ENCODE data around the gene MLNR.

MLNR gene

DNA sequence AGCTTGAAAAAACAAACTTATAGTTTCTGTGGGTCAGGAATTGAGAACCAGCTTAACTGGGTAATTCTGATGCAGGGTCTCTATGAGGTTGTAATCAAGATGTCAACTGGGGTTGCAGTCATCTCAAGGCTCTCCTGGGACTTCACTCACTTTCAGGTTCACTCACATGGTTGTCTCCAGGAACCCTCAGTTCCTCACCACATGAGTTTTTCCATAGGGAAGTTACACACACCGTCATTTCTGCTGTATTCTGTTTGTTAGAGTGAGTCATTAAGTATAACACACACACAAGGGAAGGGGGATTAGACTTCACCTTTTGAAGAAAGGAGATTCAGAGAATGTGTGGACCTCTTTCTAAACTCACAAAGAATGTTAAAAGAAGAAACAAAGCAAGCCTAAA lies 34.9 kb upstream of the MLNR start:
- TF ChIP-seq ESRRG (CRISPR knock-in tag; IDR thresholded peaks at IDR 0.05) (no peak), ARNTL (CRISPR knock-in tag; IDR thresholded peaks at IDR 0.05; ENCODE audit: borderline replicate concordance, low read depth) (no peak), ZNF8 (CRISPR knock-in tag; IDR thresholded peaks at IDR 0.05) (no peak), ZFP3 (CRISPR knock-in tag; IDR thresholded peaks at IDR 0.05) (no peak), RARB (CRISPR knock-in tag; IDR thresholded peaks at IDR 0.05) (no peak), SNAI2 (CRISPR knock-in tag; IDR thresholded peaks at IDR 0.05) (no peak), GLIS3 (CRISPR knock-in tag; IDR thresholded peaks at IDR 0.05) (no peak), BACH2 (CRISPR knock-in tag; IDR thresholded peaks at IDR 0.05; ENCODE audit: borderline replicate concordance) (no peak)
- no peak for ATAC-seq

DNA sequence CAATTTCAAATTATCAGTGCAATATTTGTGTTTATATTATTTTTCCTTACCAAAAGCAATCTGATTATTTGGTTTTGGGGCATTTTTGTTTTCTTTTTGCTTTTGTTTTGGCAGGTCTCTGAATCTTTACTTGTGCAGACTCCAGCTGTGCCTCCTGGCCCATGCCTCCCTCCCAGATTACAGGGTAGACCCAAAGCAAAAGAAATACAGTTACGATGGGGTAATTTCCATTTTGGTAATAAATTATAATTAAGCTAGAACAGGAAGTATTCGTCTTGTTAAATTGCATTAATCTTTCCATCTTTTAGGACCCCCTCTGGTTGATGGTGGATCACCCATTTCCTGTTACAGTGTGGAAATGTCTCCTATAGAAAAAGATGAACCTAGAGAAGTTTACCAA lies 29.2 kb upstream of the MLNR start:
- no peak for ATAC-seq
- no peak for TF ChIP-seq PPARA (CRISPR knock-in tag; IDR thresholded peaks at IDR 0.05; ENCODE audit: borderline replicate concordance)
- TF ChIP-seq POU6F1 (CRISPR knock-in tag; IDR thresholded peaks at IDR 0.05; ENCODE audit: borderline replicate concordance, low read depth) = no peak
- no peak for TF ChIP-seq ZNF8 (CRISPR knock-in tag; IDR thresholded peaks at IDR 0.05)
- no peak for TF ChIP-seq ARNTL (CRISPR knock-in tag; IDR thresholded peaks at IDR 0.05; ENCODE audit: borderline replicate concordance, low read depth)
- TF ChIP-seq ZFP30 (CRISPR knock-in tag; IDR thresholded peaks at IDR 0.05) = no peak
- TF ChIP-seq, protein P1, sequence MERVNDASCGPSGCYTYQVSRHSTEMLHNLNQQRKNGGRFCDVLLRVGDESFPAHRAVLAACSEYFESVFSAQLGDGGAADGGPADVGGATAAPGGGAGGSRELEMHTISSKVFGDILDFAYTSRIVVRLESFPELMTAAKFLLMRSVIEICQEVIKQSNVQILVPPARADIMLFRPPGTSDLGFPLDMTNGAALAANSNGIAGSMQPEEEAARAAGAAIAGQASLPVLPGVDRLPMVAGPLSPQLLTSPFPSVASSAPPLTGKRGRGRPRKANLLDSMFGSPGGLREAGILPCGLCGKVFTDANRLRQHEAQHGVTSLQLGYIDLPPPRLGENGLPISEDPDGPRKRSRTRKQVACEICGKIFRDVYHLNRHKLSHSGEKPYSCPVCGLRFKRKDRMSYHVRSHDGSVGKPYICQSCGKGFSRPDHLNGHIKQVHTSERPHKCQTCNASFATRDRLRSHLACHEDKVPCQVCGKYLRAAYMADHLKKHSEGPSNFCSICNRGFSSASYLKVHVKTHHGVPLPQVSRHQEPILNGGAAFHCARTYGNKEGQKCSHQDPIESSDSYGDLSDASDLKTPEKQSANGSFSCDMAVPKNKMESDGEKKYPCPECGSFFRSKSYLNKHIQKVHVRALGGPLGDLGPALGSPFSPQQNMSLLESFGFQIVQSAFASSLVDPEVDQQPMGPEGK (CRISPR knock-in tag; IDR thresholded peaks at IDR 0.05; ENCODE audit: borderline replicate concordance) = no peak
- TF ChIP-seq ISL1 (CRISPR knock-in tag; IDR thresholded peaks at IDR 0.05) = no peak
- TF ChIP-seq GLIS3 (CRISPR knock-in tag; IDR thresholded peaks at IDR 0.05) = no peak
- no peak for TF ChIP-seq CSDC2 (CRISPR knock-in tag; IDR thresholded peaks at IDR 0.05)
- TF ChIP-seq OSR1 (CRISPR knock-in tag; IDR thresholded peaks at IDR 0.05) = no peak
- TF ChIP-seq ZFP3 (CRISPR knock-in tag; IDR thresholded peaks at IDR 0.05) = no peak
- TF ChIP-seq BACH2 (CRISPR knock-in tag; IDR thresholded peaks at IDR 0.05; ENCODE audit: borderline replicate concordance) = no peak
- TF ChIP-seq RARB (CRISPR knock-in tag; IDR thresholded peaks at IDR 0.05) = no peak
- TF ChIP-seq ZNF565 (CRISPR knock-in tag; conservative IDR thresholded peaks at IDR 0.05; ENCODE audit: low read depth) = no peak

GRCh38 chr13:49206641-49207040 lies 13.5 kb upstream of the MLNR start:
- no peak for TF ChIP-seq RARB (CRISPR knock-in tag; IDR thresholded peaks at IDR 0.05)
- TF ChIP-seq, protein P2, sequence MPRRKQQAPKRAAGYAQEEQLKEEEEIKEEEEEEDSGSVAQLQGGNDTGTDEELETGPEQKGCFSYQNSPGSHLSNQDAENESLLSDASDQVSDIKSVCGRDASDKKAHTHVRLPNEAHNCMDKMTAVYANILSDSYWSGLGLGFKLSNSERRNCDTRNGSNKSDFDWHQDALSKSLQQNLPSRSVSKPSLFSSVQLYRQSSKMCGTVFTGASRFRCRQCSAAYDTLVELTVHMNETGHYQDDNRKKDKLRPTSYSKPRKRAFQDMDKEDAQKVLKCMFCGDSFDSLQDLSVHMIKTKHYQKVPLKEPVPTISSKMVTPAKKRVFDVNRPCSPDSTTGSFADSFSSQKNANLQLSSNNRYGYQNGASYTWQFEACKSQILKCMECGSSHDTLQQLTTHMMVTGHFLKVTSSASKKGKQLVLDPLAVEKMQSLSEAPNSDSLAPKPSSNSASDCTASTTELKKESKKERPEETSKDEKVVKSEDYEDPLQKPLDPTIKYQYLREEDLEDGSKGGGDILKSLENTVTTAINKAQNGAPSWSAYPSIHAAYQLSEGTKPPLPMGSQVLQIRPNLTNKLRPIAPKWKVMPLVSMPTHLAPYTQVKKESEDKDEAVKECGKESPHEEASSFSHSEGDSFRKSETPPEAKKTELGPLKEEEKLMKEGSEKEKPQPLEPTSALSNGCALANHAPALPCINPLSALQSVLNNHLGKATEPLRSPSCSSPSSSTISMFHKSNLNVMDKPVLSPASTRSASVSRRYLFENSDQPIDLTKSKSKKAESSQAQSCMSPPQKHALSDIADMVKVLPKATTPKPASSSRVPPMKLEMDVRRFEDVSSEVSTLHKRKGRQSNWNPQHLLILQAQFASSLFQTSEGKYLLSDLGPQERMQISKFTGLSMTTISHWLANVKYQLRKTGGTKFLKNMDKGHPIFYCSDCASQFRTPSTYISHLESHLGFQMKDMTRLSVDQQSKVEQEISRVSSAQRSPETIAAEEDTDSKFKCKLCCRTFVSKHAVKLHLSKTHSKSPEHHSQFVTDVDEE (CRISPR knock-in tag; IDR thresholded peaks at IDR 0.05) = no peak
- TF ChIP-seq ISL1 (CRISPR knock-in tag; IDR thresholded peaks at IDR 0.05) = no peak
- TF ChIP-seq PPARA (CRISPR knock-in tag; IDR thresholded peaks at IDR 0.05; ENCODE audit: borderline replicate concordance) = no peak
- TF ChIP-seq OSR1 (CRISPR knock-in tag; IDR thresholded peaks at IDR 0.05) = no peak
- no peak for TF ChIP-seq POU6F1 (CRISPR knock-in tag; IDR thresholded peaks at IDR 0.05; ENCODE audit: borderline replicate concordance, low read depth)
- TF ChIP-seq, protein P3, sequence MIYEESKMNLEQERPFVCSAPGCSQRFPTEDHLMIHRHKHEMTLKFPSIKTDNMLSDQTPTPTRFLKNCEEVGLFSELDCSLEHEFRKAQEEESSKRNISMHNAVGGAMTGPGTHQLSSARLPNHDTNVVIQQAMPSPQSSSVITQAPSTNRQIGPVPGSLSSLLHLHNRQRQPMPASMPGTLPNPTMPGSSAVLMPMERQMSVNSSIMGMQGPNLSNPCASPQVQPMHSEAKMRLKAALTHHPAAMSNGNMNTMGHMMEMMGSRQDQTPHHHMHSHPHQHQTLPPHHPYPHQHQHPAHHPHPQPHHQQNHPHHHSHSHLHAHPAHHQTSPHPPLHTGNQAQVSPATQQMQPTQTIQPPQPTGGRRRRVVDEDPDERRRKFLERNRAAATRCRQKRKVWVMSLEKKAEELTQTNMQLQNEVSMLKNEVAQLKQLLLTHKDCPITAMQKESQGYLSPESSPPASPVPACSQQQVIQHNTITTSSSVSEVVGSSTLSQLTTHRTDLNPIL (CRISPR knock-in tag; IDR thresholded peaks at IDR 0.05; ENCODE audit: low read depth) = no peak
- TF ChIP-seq ZNF8 (CRISPR knock-in tag; IDR thresholded peaks at IDR 0.05) = no peak
- TF ChIP-seq TOX (CRISPR knock-in tag; IDR thresholded peaks at IDR 0.05; ENCODE audit: borderline replicate concordance) = no peak
- no peak for TF ChIP-seq GLIS3 (CRISPR knock-in tag; IDR thresholded peaks at IDR 0.05)
- TF ChIP-seq ZFP30 (CRISPR knock-in tag; IDR thresholded peaks at IDR 0.05) = no peak
- TF ChIP-seq ZNF70 (CRISPR knock-in tag; IDR thresholded peaks at IDR 0.05) = no peak
- ATAC-seq = no peak
